Measurements from ENCODE around the gene HCN4.
A peak's percentile ranks its signal among the peaks of the same experiment; 100 is the strongest.

The HCN4 gene

GRCh38 chr15:73330206-73331051 lies 38.3 kb downstream of the HCN4 start:
- no peak overlapping the region for H3K27ac Mint-ChIP-seq
- peaks cover 5% of the 10 kb centered on the region for H3K4me1 Mint-ChIP-seq (ENCODE audit: low read depth)
- peaks cover 6% of the 10 kb centered on the region for H3K27me3 Mint-ChIP-seq (ENCODE audit: low read depth)
- no peak overlapping the region for H3K4me3 Mint-ChIP-seq
- no peaks in the 10 kb centered on the region for H3K9me3 Mint-ChIP-seq
- no peaks in the 10 kb centered on the region for H3K36me3 Mint-ChIP-seq (ENCODE audit: low read depth)

GRCh38 chr15:73329501-73330200 lies 39.1 kb downstream of the HCN4 start:
- peaks cover 6% of the 10 kb centered on the region for H3K27me3 Mint-ChIP-seq (ENCODE audit: low read depth)
- H3K4me1 Mint-ChIP-seq (ENCODE audit: low read depth) = peaks cover 5% of the 10 kb centered on the region
- no peak overlapping the region for H3K4me3 Mint-ChIP-seq
- H3K36me3 Mint-ChIP-seq (ENCODE audit: low read depth) = no peaks in the 10 kb centered on the region
- H3K27ac Mint-ChIP-seq = no peak overlapping the region
- no peaks in the 10 kb centered on the region for H3K9me3 Mint-ChIP-seq

GRCh38 chr15:73328981-73329380 lies 39.8 kb downstream of the HCN4 start:
- H3K4me3 Mint-ChIP-seq = no peak overlapping the region
- H3K27ac Mint-ChIP-seq = no peak overlapping the region
- H3K9me3 Mint-ChIP-seq = no peaks in the 10 kb centered on the region
- no peaks in the 10 kb centered on the region for H3K36me3 Mint-ChIP-seq (ENCODE audit: low read depth)
- peaks cover 5% of the 10 kb centered on the region for H3K4me1 Mint-ChIP-seq (ENCODE audit: low read depth)
- H3K27me3 Mint-ChIP-seq (ENCODE audit: low read depth) = peaks cover 6% of the 10 kb centered on the region

GRCh38 chr15:73328149-73328820 lies 40.5 kb downstream of the HCN4 start:
- peaks cover 5% of the 10 kb centered on the region for H3K4me1 Mint-ChIP-seq (ENCODE audit: low read depth)
- H3K9me3 Mint-ChIP-seq = no peaks in the 10 kb centered on the region
- H3K36me3 Mint-ChIP-seq (ENCODE audit: low read depth) = no peaks in the 10 kb centered on the region
- H3K4me3 Mint-ChIP-seq = no peak overlapping the region
- H3K27ac Mint-ChIP-seq = no peak overlapping the region
- H3K27me3 Mint-ChIP-seq (ENCODE audit: low read depth) = peaks cover 6% of the 10 kb centered on the region

GRCh38 chr15:73326157-73326556 lies 42.6 kb downstream of the HCN4 start:
- no peak overlapping the region for H3K27ac Mint-ChIP-seq
- no peaks in the 10 kb centered on the region for H3K36me3 Mint-ChIP-seq (ENCODE audit: low read depth)
- H3K9me3 Mint-ChIP-seq = no peaks in the 10 kb centered on the region
- peaks cover 6% of the 10 kb centered on the region for H3K27me3 Mint-ChIP-seq (ENCODE audit: low read depth)
- H3K4me1 Mint-ChIP-seq (ENCODE audit: low read depth) = peaks cover 5% of the 10 kb centered on the region
- H3K4me3 Mint-ChIP-seq = no peak overlapping the region

GRCh38 chr15:73325191-73325861 lies 43.4 kb downstream of the HCN4 start:
- H3K4me3 Mint-ChIP-seq = peak overlapping the region; percentile 9
- peaks cover 6% of the 10 kb centered on the region for H3K27me3 Mint-ChIP-seq (ENCODE audit: low read depth)
- H3K4me1 Mint-ChIP-seq (ENCODE audit: low read depth) = peaks cover 5% of the 10 kb centered on the region
- peak overlapping the region; percentile 19 for H3K27ac Mint-ChIP-seq
- no peaks in the 10 kb centered on the region for H3K36me3 Mint-ChIP-seq (ENCODE audit: low read depth)
- no peaks in the 10 kb centered on the region for H3K9me3 Mint-ChIP-seq

GRCh38 chr15:73324496-73325170 lies 44.1 kb downstream of the HCN4 start:
- Mint-ChIP-seq H3K36me3 (ENCODE audit: low read depth) (no peaks in the 10 kb centered on the region), H3K27me3 (ENCODE audit: low read depth) (peaks cover 6% of the 10 kb centered on the region), H3K27ac (no peak overlapping the region), H3K4me3 (no peak overlapping the region), H3K9me3 (no peaks in the 10 kb centered on the region), H3K4me1 (ENCODE audit: low read depth) (peaks cover 5% of the 10 kb centered on the region)

- Mint-ChIP-seq H3K4me1 (ENCODE audit: low read depth) (peaks cover 7% of the 10 kb centered on the region), H3K27ac (no peak overlapping the region), H3K27me3 (ENCODE audit: low read depth) (peaks cover 10% of the 10 kb centered on the region), H3K4me3 (no peak overlapping the region), H3K36me3 (ENCODE audit: low read depth) (no peaks in the 10 kb centered on the region), H3K9me3 (no peaks in the 10 kb centered on the region)
Observed at GRCh38 chr15:73323956-73324355, 44.8 kb downstream of the HCN4 start.

GRCh38 chr15:73323374-73323955 lies 45.3 kb downstream of the HCN4 start:
- Mint-ChIP-seq H3K9me3 (no peaks in the 10 kb centered on the region), H3K36me3 (ENCODE audit: low read depth) (no peaks in the 10 kb centered on the region), H3K27me3 (ENCODE audit: low read depth) (peaks cover 10% of the 10 kb centered on the region), H3K4me3 (no peak overlapping the region), H3K4me1 (ENCODE audit: low read depth) (peaks cover 7% of the 10 kb centered on the region), H3K27ac (no peak overlapping the region)

GRCh38 chr15:73322665-73323373 lies 45.9 kb downstream of the HCN4 start:
- peaks cover 7% of the 10 kb centered on the region for H3K4me1 Mint-ChIP-seq (ENCODE audit: low read depth)
- peaks cover 16% of the 10 kb centered on the region for H3K27me3 Mint-ChIP-seq (ENCODE audit: low read depth)
- H3K27ac Mint-ChIP-seq = no peak overlapping the region
- no peak overlapping the region for H3K4me3 Mint-ChIP-seq
- no peaks in the 10 kb centered on the region for H3K36me3 Mint-ChIP-seq (ENCODE audit: low read depth)
- H3K9me3 Mint-ChIP-seq = no peaks in the 10 kb centered on the region

GRCh38 chr15:73321496-73322450 lies 47.0 kb downstream of the HCN4 start:
- H3K4me1 Mint-ChIP-seq (ENCODE audit: low read depth) = peaks cover 7% of the 10 kb centered on the region
- H3K27me3 Mint-ChIP-seq (ENCODE audit: low read depth) = peaks cover 15% of the 10 kb centered on the region
- no peaks in the 10 kb centered on the region for H3K36me3 Mint-ChIP-seq (ENCODE audit: low read depth)
- H3K9me3 Mint-ChIP-seq = no peaks in the 10 kb centered on the region
- no peak overlapping the region for H3K27ac Mint-ChIP-seq
- H3K4me3 Mint-ChIP-seq = no peak overlapping the region

- Mint-ChIP-seq H3K4me1 (ENCODE audit: low read depth) (peaks cover 5% of the 10 kb centered on the region), H3K9me3 (no peaks in the 10 kb centered on the region), H3K27me3 (ENCODE audit: low read depth) (peaks cover 15% of the 10 kb centered on the region), H3K27ac (no peak overlapping the region), H3K36me3 (ENCODE audit: low read depth) (no peaks in the 10 kb centered on the region), H3K4me3 (no peak overlapping the region)
Observed at GRCh38 chr15:73320619-73321180, 48.1 kb downstream of the HCN4 start.

Measured in T-helper 1 cell treated with Interleukin-12 subunit alpha and Interleukin-12 subunit beta and Interleukin-4 antibody, amounts not matched to agents 30 μg/mL and 1 μg/mL, for 36 hours (primary cell).